GM23248 (cell line): ENCODE results near the gene ZNF425.

Experiments
- EZH2 ChIP-seq: fragments of 200-600 bp; sonication (generic); IDR thresholded peaks from 2 replicates; pipeline ENCODE4 v1.6.1; 2018; ENCODE audit warnings: antibody characterized with exemption, mild to moderate bottlenecking; ENCODE audit not compliant: insufficient read depth, poor library complexity, severe bottlenecking
- EZH2phosphoT487 ChIP-seq: fragments of 200-600 bp; sonication (generic); IDR thresholded peaks from 2 replicates; pipeline ENCODE4 v1.6.1; 2018; ENCODE audit warnings: antibody characterized with exemption, moderate library complexity, mild to moderate bottlenecking, low read depth; ENCODE audit not compliant: insufficient read depth

DNA sequence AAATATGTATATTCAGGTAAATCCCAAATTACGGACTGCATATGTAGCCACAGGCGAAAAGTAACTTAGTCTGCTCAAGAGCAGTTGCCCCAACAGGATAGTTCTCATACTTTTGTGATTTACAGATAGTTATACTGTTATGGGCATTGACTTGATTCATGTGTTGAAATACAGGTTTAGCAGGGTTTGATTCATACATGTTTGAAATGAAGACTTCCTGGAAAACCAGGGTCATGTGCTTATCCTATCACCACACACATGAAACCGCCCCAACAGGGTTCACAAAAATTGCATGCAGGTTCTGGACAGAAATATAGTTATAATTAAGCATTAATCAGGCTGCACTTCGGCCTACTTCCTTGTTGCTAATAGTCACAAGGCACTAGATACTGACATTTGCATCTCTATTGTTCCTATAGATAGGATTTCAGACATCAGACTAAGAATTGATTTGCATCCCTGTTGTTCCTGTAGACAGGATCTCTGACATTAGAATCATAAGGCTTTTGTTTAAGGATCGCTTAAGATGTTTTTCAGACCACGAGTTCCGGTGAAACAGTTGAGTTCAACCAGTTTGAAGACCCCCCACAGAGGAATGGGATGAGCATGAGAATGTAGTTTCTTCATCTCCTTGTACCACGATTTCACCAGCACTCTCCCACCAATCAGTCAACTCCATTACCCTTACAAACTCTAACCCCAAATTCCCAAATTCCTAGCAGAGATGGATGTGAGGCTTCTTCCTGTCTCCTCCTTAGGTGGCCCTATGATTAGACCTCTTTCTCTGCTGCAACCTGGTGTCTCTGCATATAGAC is 19.1 kb upstream of the ZNF425 start:
- TF ChIP-seq EZH2 (no peak), EZH2phosphoT487 (no peak)
